ENCODE results near the gene CCDC88A. TPM values are rescaled to one million over a fixed set of nuclear protein-coding genes. Genes with fewer than 3 reads are reported as not detected.

The CCDC88A gene
- polyA plus RNA-seq, 4 donors = 52.8 to 72.6 (median 68.1) TPM

DNA sequence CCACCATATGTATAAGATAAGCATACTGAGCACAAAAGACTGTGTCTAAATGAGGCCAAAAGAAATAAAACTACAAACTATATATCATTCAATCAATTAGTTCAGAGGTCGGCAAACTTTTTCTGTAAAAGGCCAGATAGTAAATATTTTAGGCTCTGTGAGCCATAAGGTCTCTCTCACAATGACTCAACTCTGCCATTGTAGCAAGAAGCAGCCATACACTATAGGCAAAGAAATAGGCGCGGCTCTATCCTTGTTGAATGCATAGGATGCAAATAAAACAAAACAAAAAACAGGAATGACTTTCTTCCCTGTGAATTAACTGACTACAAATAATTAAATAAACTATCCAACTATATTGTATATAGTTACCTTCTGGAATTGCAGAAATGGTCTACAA, 8.6 kb upstream of the CCDC88A start:
- DNase-seq (ENCODE audit: low read depth in 4 of 4, low spot score in 3 of 4) = no peak

DNA sequence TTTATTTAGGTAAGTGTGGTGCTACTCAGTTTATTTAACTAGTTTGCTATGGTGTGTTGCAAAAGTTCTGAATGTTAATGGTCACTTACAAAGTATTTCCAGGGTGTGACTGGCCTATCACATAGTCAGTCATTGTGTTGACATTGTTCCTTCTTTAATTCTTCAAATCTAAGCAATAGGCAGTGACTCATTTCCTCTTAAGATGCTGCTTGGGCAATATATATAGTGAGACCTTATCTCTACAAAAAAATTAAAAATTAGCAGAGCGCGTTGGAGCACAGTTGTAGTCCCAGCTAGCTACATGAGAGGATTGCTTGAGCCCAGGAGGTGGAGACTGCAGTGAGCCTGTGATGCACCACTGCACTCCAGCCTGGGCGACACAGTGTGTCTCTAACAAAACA, 5.8 kb upstream of the CCDC88A start:
- DNase-seq (ENCODE audit: low read depth in 4 of 4, low spot score in 3 of 4) = no peak

- no peak for DNase-seq (ENCODE audit: low read depth in 4 of 4, low spot score in 3 of 4)
Observed at GRCh38 chr2:55422876-55423665, 3.4 kb upstream of the CCDC88A start.

DNA sequence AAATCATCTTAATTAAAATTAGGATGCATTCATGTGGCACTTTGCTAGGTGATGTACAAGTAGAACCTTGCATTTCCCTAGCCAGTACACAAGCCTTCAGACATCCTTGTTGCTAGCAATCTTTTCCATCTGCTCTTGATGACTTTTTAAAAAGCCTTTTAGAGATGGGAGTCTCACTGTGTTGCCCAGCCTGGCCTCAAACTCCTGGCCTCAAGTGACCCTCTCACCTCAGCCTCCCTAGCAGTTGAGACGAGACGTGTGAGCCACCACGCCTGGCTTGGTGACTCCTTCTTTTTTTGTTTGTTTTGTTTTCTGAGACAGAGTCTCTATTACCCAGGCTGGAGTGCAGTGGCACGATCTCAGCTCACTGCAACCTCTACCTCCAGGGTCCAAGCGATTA, 1.7 kb upstream of the CCDC88A start:
- DNase-seq (ENCODE audit: low read depth in 4 of 4, low spot score in 3 of 4) = no peak

GRCh38 chr2:55420871-55421270, 1.2 kb upstream of the CCDC88A start:
- no peak for DNase-seq (ENCODE audit: low read depth in 4 of 4, low spot score in 3 of 4)

- no peak for DNase-seq (ENCODE audit: low read depth in 4 of 4, low spot score in 3 of 4)
Observed at GRCh38 chr2:55420439-55420725, 726 bp upstream of the CCDC88A start.

DNA sequence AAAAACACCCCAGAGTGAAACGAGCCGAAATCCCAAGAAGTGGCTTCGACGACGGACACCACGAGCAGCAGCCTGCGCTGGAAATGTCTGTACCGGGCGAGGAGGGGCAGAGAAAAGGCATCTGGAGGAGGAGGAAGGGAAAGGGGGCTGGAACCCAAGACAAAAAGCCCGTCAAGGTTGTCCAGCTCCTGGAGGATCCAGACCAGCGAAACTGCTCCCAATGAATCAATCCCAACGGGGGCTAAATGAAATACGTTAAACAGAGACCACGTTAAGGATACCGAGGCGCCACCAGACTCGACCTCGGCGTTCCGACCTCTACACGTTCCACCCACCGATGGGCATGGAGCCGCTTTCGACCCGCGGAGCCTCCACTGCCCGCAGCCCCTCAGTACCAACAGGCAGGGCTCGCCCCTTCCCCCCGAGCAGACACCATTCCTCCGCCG, 400 bp downstream of the CCDC88A start:
- DNase-seq (ENCODE audit: low read depth in 4 of 4, low spot score in 3 of 4) = no peak

DNA sequence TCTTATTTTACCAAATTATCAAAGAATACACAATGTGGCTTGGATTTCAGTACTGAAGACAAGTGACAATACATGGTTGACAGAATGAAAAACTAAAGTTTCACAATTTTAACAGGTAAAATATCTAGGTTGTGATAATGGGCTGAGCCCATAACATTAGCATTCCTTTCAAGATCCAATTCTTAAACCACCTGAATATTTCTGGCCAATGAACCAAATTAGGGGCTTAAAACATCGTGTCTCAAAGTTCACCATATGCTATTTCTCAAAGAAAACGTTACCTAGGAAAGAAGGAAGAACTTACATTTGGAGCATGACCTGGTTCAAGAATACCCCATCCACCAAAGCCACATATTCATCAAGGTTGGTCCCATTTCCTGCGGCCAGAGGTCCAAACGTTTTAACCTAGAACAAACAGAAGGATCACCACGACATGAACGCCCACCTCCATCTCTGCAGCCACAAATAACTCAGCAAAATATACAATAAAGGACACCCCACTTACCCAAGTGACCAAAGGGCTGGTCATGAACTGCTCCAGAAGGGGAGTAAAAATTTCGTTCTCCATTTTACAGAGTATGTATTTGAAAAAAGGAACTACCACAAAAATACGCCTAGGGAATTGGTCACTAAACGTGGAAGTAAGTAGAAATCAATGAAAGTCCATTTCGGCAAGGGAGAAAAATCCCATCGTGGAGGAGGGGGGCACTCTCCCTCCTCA, 984 bp downstream of the CCDC88A start:
- DNase-seq (ENCODE audit: low read depth in 4 of 4, low spot score in 3 of 4) = no peak

DNA sequence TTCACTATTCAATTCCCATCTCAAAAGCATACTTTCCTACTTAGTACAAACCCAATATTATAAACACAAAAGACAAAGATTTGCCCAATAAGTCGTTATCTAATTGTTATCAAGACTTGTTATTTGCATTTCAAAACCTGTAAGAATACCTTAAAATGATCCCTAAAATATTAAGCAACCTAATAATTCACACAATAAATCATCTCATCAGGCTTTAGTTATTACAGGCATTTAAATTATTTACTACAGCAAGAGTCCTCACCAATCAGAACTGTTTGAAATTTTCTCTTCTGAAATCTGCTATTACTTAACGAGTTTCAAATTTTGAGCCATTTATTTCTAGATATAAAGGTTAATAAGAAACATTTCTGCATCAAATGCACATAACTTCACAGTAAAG, 1.6 kb downstream of the CCDC88A start:
- DNase-seq (ENCODE audit: low read depth in 4 of 4, low spot score in 3 of 4) = no peak

GRCh38 chr2:55416786-55417568, 2.7 kb downstream of the CCDC88A start:
- DNase-seq (ENCODE audit: low read depth in 4 of 4, low spot score in 3 of 4) = no peak

GRCh38 chr2:55415300-55415699, 4.4 kb downstream of the CCDC88A start:
- DNase-seq (ENCODE audit: low read depth in 4 of 4, low spot score in 3 of 4) = no peak

GRCh38 chr2:55408918-55409868, 10.5 kb downstream of the CCDC88A start:
- DNase-seq (ENCODE audit: low read depth in 4 of 4, low spot score in 3 of 4) = no peak

GRCh38 chr2:55408098-55408882, 11.4 kb downstream of the CCDC88A start:
- DNase-seq (ENCODE audit: low read depth in 4 of 4, low spot score in 3 of 4) = no peak

GRCh38 chr2:55405116-55405515, 14.5 kb downstream of the CCDC88A start:
- no peak for DNase-seq (ENCODE audit: low read depth in 4 of 4, low spot score in 3 of 4)

- no peak for DNase-seq (ENCODE audit: low read depth in 4 of 4, low spot score in 3 of 4)
Observed at GRCh38 chr2:55403256-55403998, 16.2 kb downstream of the CCDC88A start.

DNA sequence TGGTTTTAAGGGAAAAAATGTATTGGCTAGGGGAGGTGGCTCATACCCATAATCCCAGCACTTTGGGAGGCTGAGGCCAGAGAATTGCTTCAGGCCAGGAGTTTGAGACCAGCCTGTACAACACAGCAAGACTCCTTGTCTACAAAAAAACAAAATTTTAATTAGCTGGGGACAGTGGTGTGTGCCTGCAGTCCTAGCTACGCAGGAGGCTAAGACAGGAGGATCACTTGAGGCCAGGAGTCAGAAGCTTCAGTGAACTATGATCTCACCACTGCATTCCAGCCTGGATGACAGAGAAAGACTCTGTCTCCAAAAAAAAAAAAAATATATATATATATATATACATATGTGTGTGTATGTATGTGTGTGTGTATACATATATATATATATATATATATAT, 18.5 kb downstream of the CCDC88A start:
- no peak for DNase-seq (ENCODE audit: low read depth in 4 of 4, low spot score in 3 of 4)

- no peak for DNase-seq (ENCODE audit: low read depth in 4 of 4, low spot score in 3 of 4)
Observed at GRCh38 chr2:55400332-55400731, 19.3 kb downstream of the CCDC88A start.

DNA sequence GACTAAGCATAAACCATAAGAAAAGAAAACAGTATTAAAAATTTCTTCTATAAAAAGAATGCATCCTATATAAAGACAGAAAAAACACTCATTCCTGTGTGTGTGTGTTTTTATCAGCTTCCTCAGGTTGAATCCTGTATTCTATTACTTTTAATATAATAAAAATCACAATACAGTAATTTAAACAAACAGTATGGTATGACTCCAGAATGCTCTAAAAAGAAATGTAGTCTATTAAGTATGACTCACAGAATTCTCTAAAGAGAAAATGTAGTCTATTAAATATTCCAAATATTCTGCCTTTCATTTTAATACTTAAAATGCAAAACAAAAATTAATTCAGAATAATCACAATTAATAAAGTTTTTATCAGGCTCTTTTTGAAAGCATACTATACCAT, 19.8 kb downstream of the CCDC88A start:
- DNase-seq (ENCODE audit: low read depth in 4 of 4, low spot score in 3 of 4) = no peak
